ENCODE measurements around the gene NFIX. TPM values are rescaled to one million over a fixed set of nuclear protein-coding genes. Genes with fewer than 3 reads are reported as not detected.

NFIX gene
- total and polyA plus RNA-seq, 2 of the 13 experiments (the other 11 are each of a cell fraction or from before 2014, with no cell fraction given) = 3.4 to 5.4 TPM

DNA sequence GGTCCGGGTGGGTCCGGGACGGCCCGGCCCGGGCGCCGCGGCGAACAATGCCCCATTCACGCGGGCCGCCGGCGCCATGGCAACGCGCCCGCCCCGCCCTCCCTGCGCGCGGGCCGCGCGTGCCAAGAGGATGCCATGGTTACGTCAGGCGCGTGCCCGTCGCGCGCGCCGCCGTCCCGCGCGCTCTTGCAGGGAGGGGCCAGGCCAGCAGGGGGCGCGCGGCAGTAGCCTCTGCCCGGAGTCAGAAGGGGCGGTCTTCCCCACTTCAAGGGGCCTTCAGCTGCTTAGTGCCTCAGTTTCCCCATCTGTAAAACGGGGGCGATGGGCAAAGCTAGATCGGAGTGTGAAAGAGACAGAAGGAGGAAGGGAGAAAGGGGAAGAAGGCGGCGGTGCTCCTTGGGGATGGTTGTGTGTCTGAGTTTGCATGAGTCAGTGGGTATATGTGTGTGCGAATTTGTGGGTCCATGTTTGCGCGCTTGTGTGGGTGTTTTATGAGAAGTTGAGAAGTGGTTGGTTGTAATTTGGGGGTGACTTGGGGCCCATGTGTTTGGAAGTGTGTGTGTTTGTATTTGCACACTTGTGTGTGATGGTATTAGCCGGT lies 11.6 kb upstream of the NFIX start (continued):
- TF ChIP-seq, protein P1, sequence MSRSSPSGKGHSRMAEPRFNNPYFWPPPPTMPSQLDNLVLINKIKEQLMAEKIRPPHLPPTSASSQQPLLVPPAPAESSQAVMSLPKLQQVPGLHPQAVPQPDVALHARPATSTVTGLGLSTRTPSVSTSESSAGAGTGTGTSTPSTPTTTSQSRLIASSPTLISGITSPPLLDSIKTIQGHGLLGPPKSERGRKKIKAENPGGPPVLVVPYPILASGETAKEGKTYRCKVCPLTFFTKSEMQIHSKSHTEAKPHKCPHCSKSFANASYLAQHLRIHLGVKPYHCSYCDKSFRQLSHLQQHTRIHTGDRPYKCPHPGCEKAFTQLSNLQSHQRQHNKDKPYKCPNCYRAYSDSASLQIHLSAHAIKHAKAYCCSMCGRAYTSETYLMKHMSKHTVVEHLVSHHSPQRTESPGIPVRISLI (CRISPR knock-in tag; IDR thresholded peaks at IDR 0.05; ENCODE audit: borderline replicate concordance) = peak; percentile 9; the same call in 1 of the 2 replicates
- TF ChIP-seq ZNF256 (CRISPR knock-in tag; conservative IDR thresholded peaks at IDR 0.05) = no peak
- TF ChIP-seq TFE3 (CRISPR knock-in tag; IDR thresholded peaks at IDR 0.05) = no peak
- TF ChIP-seq, protein P2, sequence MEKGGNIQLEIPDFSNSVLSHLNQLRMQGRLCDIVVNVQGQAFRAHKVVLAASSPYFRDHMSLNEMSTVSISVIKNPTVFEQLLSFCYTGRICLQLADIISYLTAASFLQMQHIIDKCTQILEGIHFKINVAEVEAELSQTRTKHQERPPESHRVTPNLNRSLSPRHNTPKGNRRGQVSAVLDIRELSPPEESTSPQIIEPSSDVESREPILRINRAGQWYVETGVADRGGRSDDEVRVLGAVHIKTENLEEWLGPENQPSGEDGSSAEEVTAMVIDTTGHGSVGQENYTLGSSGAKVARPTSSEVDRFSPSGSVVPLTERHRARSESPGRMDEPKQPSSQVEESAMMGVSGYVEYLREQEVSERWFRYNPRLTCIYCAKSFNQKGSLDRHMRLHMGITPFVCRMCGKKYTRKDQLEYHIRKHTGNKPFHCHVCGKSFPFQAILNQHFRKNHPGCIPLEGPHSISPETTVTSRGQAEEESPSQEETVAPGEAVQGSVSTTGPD (CRISPR knock-in tag; IDR thresholded peaks at IDR 0.05) = no peak
- TF ChIP-seq MBNL3 (CRISPR knock-in tag; conservative IDR thresholded peaks at IDR 0.05) = no peak
- no peak for TF ChIP-seq ZMYM2 (CRISPR knock-in tag; IDR thresholded peaks at IDR 0.05)
- TF ChIP-seq, protein P3, sequence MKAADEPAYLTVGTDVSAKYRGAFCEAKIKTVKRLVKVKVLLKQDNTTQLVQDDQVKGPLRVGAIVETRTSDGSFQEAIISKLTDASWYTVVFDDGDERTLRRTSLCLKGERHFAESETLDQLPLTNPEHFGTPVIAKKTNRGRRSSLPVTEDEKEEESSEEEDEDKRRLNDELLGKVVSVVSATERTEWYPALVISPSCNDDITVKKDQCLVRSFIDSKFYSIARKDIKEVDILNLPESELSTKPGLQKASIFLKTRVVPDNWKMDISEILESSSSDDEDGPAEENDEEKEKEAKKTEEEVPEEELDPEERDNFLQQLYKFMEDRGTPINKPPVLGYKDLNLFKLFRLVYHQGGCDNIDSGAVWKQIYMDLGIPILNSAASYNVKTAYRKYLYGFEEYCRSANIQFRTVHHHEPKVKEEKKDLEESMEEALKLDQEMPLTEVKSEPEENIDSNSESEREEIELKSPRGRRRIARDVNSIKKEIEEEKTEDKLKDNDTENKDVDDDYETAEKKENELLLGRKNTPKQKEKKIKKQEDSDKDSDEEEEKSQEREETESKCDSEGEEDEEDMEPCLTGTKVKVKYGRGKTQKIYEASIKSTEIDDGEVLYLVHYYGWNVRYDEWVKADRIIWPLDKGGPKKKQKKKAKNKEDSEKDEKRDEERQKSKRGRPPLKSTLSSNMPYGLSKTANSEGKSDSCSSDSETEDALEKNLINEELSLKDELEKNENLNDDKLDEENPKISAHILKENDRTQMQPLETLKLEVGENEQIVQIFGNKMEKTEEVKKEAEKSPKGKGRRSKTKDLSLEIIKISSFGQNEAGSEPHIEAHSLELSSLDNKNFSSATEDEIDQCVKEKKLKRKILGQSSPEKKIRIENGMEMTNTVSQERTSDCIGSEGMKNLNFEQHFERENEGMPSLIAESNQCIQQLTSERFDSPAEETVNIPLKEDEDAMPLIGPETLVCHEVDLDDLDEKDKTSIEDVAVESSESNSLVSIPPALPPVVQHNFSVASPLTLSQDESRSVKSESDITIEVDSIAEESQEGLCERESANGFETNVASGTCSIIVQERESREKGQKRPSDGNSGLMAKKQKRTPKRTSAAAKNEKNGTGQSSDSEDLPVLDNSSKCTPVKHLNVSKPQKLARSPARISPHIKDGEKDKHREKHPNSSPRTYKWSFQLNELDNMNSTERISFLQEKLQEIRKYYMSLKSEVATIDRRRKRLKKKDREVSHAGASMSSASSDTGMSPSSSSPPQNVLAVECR (CRISPR knock-in tag; IDR thresholded peaks at IDR 0.05; ENCODE audit: borderline replicate concordance) = peak; percentile 63; the same call in 1 of the 2 replicates
- no peak for TF ChIP-seq ZNF432 (CRISPR knock-in tag; IDR thresholded peaks at IDR 0.05; ENCODE audit: borderline replicate concordance)
- TF ChIP-seq PPARG (CRISPR knock-in tag; conservative IDR thresholded peaks at IDR 0.05) = no peak
- no peak for TF ChIP-seq AGO1 (IDR thresholded peaks at IDR 0.05; ENCODE audit: low read depth, low read length, poor library complexity, severe bottlenecking)
- TF ChIP-seq, protein P4, sequence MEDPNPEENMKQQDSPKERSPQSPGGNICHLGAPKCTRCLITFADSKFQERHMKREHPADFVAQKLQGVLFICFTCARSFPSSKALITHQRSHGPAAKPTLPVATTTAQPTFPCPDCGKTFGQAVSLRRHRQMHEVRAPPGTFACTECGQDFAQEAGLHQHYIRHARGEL (CRISPR knock-in tag; IDR thresholded peaks at IDR 0.05) = no peak
- no peak for TF ChIP-seq HNRNPH1 (optimal IDR thresholded peaks at IDR 0.05; ENCODE audit: low read depth, low read length)
- no peak for TF ChIP-seq IRF9 (CRISPR knock-in tag; IDR thresholded peaks at IDR 0.05; ENCODE audit: borderline replicate concordance)
- no peak for TF ChIP-seq ZNF773 (CRISPR knock-in tag; IDR thresholded peaks at IDR 0.05; ENCODE audit: borderline replicate concordance)
- 0 out of 2 replicates have a peak, but pooled peaks have one; percentile 63 for TF ChIP-seq HOXA9 (CRISPR knock-in tag; IDR thresholded peaks at IDR 0.05; ENCODE audit: borderline replicate concordance)
- no peak for TF ChIP-seq ZBTB1 (CRISPR knock-in tag; IDR thresholded peaks at IDR 0.05; ENCODE audit: borderline replicate concordance)
- peak; percentile 38; the same call in 1 of the 2 replicates for TF ChIP-seq SOX5 (CRISPR knock-in tag; IDR thresholded peaks at IDR 0.05; ENCODE audit: borderline replicate concordance)
- no peak for TF ChIP-seq ZNF850 (CRISPR knock-in tag; conservative IDR thresholded peaks at IDR 0.05)
